AG04450 (cell line): ENCODE data around the gene UFD1. TPM values are rescaled to one million over a fixed set of nuclear protein-coding genes. Genes with fewer than 3 reads are reported as not detected.

Experiments
- CTCF ChIA-PET: fragments of 300-600, 350-600 bp; formaldehyde crosslinking; extraction: SDS; loops from one replicate; lab custom pipeline; 2022; ENCODE audit warnings: antibody characterized with exemption, inconsistent platforms; lab: Charles Lee
- POLR2A ChIA-PET: fragments of 350-600 bp; formaldehyde crosslinking; extraction: SDS; loops from one replicate; lab custom pipeline; 2021; ENCODE audit warnings: antibody characterized with exemption, inconsistent platforms; lab: Yijun Ruan, JAX
- DNase-seq: peaks from one replicate; pipeline ENCODE4 v3.0.0-alpha.2; 2011; ENCODE audit warnings: low read depth, low spot score
- H3K27ac ChIP-seq: one replicate; pipeline ENCODE4 v1.5.1; 2012; ENCODE audit warnings: low read depth, low read length, control low read depth
- H3K27me3 ChIP-seq: one replicate; pipeline ENCODE4 v1.6.0; 2012; ENCODE audit warnings: low read length; ENCODE audit not compliant: control insufficient read depth, insufficient read depth
- H3K4me3 ChIP-seq: 2 replicates; pipeline ENCODE4 v1.5.1; 2011; ENCODE audit warnings: mild to moderate bottlenecking, low read depth, low read length, control low read depth
- H3K9me3 ChIP-seq: 2 replicates; pipeline ENCODE4 v1.5.1; 2012; ENCODE audit warnings: low read length; ENCODE audit not compliant: control insufficient read depth, insufficient read depth
- polyA plus RNA-seq: library from polyadenylated mRNA; depleted of rRNA; stranded (reverse); fragments of >200 nt; gene quantifications from 2 replicates; pipeline ENCODE4 v1.2.3, GENCODE V29; 2011
- TF ChIP-seq, protein P1 (sequence below): IDR thresholded peaks from 2 replicates; pipeline ENCODE4 v1.5.1; 2011; ENCODE audit warnings: low read depth, low read length, control low read depth, inconsistent platforms

The UFD1 gene
- polyA plus RNA-seq, 1 experiment, result 87.3 TPM

- H3K27me3 ChIP-seq, result no peaks in the 10 kb centered on the region
- no peaks in the 10 kb centered on the region for H3K9me3 ChIP-seq
- no peak overlapping the region for H3K27ac ChIP-seq
- no peak overlapping the region for H3K4me3 ChIP-seq
- TF ChIP-seq, protein P1, sequence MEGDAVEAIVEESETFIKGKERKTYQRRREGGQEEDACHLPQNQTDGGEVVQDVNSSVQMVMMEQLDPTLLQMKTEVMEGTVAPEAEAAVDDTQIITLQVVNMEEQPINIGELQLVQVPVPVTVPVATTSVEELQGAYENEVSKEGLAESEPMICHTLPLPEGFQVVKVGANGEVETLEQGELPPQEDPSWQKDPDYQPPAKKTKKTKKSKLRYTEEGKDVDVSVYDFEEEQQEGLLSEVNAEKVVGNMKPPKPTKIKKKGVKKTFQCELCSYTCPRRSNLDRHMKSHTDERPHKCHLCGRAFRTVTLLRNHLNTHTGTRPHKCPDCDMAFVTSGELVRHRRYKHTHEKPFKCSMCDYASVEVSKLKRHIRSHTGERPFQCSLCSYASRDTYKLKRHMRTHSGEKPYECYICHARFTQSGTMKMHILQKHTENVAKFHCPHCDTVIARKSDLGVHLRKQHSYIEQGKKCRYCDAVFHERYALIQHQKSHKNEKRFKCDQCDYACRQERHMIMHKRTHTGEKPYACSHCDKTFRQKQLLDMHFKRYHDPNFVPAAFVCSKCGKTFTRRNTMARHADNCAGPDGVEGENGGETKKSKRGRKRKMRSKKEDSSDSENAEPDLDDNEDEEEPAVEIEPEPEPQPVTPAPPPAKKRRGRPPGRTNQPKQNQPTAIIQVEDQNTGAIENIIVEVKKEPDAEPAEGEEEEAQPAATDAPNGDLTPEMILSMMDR, result no peak
- POLR2A ChIA-PET, result no interaction called here
- CTCF ChIA-PET, result no interaction called here
- DNase-seq, result no peak
These were observed 44.0 kb downstream of the UFD1 start for GRCh38 chr22:19434829-19435580.

DNA sequence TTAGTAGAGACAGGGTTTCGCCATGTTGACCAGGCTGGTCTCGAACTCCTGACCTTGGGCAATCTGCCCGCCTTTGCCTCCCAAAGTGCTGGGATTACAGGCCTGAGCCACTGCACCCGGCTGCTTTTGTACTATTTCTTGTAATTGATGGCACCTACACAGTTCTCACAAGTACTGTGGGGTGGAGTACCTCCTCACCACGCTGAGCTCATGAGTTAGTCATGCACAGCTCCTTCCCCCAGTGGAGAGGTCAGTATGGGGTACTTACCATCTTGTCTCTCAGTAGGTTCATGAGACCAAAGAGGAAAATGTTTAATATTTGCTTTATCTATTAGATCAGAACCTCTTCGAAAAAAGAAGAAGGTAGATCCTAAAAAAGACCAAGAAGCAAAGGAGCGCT, 44.6 kb downstream of the UFD1 start:
- ChIA-PET CTCF (no interaction called here), POLR2A (no interaction called here)
- Histone ChIP-seq H3K27ac (no peak overlapping the region), H3K27me3 (no peaks in the 10 kb centered on the region), H3K4me3 (no peak overlapping the region), H3K9me3 (no peaks in the 10 kb centered on the region)
- no peak for DNase-seq
- TF ChIP-seq, protein P1, result no peak

GRCh38 chr22:19432133-19432851, 46.7 kb downstream of the UFD1 start, which contains the start of gene MRPL40:
Gene MRPL40, plus strand, starts transcription at chr22:19432545. Its CDS starts 10 bp downstream, at chr22:19432555.
- Histone ChIP-seq H3K4me3 (peak within 1 kb of the TSS; percentile 87), H3K27me3 (no peaks in the 10 kb centered on the region), H3K27ac (peak within 1 kb of the TSS; percentile 84), H3K9me3 (no peaks in the 10 kb centered on the region)
- CTCF ChIA-PET, result no interaction called here
- peak; percentile 83 for DNase-seq
- TF ChIP-seq, protein P1, result no peak
- POLR2A ChIA-PET, result interaction anchor here (0.6 to 1.6 kb wide), 8 partner anchors 9 to 253 kb away, joined by 3 to 13 read pairs (median 6); partner anchors contain the start of genes CDC45, SLC25A1 and UFD1

GRCh38 chr22:19431649-19432132, 47.3 kb downstream of the UFD1 start, which contains the start of gene HIRA:
Gene HIRA, minus strand, starts transcription at chr22:19431733. Its CDS starts 257 bp downstream, at chr22:19431476.
- CTCF ChIA-PET, result no interaction called here

More at GRCh38 chr22:19431649-19432132, 47.3 kb downstream of the UFD1 start, which contains the start of gene HIRA:
- Histone ChIP-seq H3K4me3 (peak within 1 kb of the TSS; percentile 87), H3K9me3 (no peaks in the 10 kb centered on the region), H3K27ac (peak within 1 kb of the TSS; percentile 87), H3K27me3 (no peaks in the 10 kb centered on the region)
- TF ChIP-seq, protein P1, result no peak
- DNase-seq, result no peak
- POLR2A ChIA-PET, result interaction anchor here (1.2 to 1.6 kb wide), 6 partner anchors 9 to 98 kb away, joined by 3 to 13 read pairs (median 5); partner anchors contain the start of genes CDC45 and UFD1
